ENCODE data around the gene TIMM10B.

DNA sequence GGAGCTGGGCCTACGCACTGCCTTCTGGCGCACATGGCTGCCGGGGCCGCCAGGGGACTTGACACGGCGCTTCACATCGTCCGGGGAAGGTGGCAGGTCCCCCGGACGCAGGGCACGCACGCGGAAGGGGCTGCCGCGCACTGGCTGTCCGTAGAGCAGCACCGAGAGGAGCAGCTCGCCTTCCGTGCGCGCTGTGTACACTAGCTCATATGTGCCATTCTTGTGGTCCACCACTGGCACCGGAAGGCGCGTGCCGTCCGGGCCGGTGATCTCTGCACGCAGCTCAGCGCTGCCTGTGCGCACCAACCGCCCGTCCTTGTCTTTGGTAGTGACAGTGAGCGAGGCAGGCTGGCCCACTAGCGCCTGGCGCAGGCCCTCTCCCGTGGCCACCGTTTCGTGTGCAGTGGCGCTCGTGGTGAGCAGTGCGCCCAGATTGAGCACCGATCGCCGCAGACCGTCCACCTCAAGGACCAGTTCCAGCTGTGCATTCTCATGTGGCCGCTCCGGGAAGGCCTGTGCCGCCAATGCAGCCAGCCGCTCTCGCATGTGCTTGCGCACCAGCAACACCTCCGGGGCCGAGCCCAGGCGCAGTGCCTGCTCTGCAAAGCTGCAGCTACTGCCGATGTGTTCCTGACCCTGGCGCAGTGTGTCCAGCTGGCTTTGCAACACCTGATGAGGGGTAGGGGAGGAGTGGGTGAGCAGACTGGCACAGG lies 24.8 kb upstream of the TIMM10B start:
- no peak for TF ChIP-seq EP300 (IDR thresholded peaks at IDR 0.05)
- TF ChIP-seq, protein P1, sequence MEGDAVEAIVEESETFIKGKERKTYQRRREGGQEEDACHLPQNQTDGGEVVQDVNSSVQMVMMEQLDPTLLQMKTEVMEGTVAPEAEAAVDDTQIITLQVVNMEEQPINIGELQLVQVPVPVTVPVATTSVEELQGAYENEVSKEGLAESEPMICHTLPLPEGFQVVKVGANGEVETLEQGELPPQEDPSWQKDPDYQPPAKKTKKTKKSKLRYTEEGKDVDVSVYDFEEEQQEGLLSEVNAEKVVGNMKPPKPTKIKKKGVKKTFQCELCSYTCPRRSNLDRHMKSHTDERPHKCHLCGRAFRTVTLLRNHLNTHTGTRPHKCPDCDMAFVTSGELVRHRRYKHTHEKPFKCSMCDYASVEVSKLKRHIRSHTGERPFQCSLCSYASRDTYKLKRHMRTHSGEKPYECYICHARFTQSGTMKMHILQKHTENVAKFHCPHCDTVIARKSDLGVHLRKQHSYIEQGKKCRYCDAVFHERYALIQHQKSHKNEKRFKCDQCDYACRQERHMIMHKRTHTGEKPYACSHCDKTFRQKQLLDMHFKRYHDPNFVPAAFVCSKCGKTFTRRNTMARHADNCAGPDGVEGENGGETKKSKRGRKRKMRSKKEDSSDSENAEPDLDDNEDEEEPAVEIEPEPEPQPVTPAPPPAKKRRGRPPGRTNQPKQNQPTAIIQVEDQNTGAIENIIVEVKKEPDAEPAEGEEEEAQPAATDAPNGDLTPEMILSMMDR (IDR thresholded peaks at IDR 0.05) = no peak
- TF ChIP-seq POLR2A (IDR thresholded peaks at IDR 0.05) = no peak

All from sigmoid colon (tissue), 4 donors.